Inflammatory macrophage treated with lipopolysaccharide for 4 hours (primary cell): ENCODE results near the gene NRAP.
A peak's percentile ranks its signal among the peaks of the same experiment; 100 is the strongest.
"Not testable (repeated sequence)": the region's sequence is repeated elsewhere in the genome, so short reads cannot be mapped to it uniquely, and the experiment has no call there.

ENCODE experiments used
- DNase-seq: peaks from one replicate; pipeline ENCODE4 v3.0.0-alpha.2; 2020

Gene NRAP

GRCh38 chr10:113681533-113682470 is 18.0 kb upstream of the NRAP start:
- DNase-seq = peak; percentile 82

- DNase-seq = peak; percentile 92
Measured at GRCh38 chr10:113680190-113681111, 16.6 kb upstream of the NRAP start.

GRCh38 chr10:113679463-113680189 is 15.8 kb upstream of the NRAP start, which contains the start of gene CASP7:
CASP7 (plus strand) TSS chr10:113679912; CDS start chr10:113697494, 17,582 bp downstream.
- peak; percentile 93 for DNase-seq

GRCh38 chr10:113666682-113667252 is 2.9 kb upstream of the NRAP start:
- peak; percentile 27 for DNase-seq

GRCh38 chr10:113665806-113666354 is 2.0 kb upstream of the NRAP start:
- DNase-seq = no peak

- DNase-seq = no peak
Measured at GRCh38 chr10:113665352-113665751, 1.5 kb upstream of the NRAP start.

- no peak for DNase-seq
Measured at GRCh38 chr10:113663142-113663541, 699 bp downstream of the NRAP start.

- no peak for DNase-seq
Measured at GRCh38 chr10:113661332-113661731, 2.5 kb downstream of the NRAP start.

- DNase-seq = no peak
Measured at GRCh38 chr10:113657544-113657943, 6.3 kb downstream of the NRAP start.

GRCh38 chr10:113656896-113657295 is 6.9 kb downstream of the NRAP start:
- no peak for DNase-seq

GRCh38 chr10:113652456-113652855 is 11.4 kb downstream of the NRAP start:
- not testable (repeated sequence) for DNase-seq

- DNase-seq = no peak
Measured at GRCh38 chr10:113651898-113652297, 11.9 kb downstream of the NRAP start.

- no peak for DNase-seq
Measured at GRCh38 chr10:113651021-113651420, 12.8 kb downstream of the NRAP start.

- no peak for DNase-seq
Measured at GRCh38 chr10:113650172-113650571, 13.7 kb downstream of the NRAP start.

- no peak for DNase-seq
Measured at GRCh38 chr10:113648478-113648877, 15.4 kb downstream of the NRAP start.

- DNase-seq = no peak
Measured at GRCh38 chr10:113647812-113648211, 16.0 kb downstream of the NRAP start.

GRCh38 chr10:113646336-113647201 is 17.3 kb downstream of the NRAP start:
- DNase-seq = no peak

GRCh38 chr10:113644185-113645120 is 19.4 kb downstream of the NRAP start:
- DNase-seq = no peak

- no peak for DNase-seq
Measured at GRCh38 chr10:113643183-113643582, 20.7 kb downstream of the NRAP start.

- no peak for DNase-seq
Measured at GRCh38 chr10:113641702-113642101, 22.1 kb downstream of the NRAP start.
